Measurements from ENCODE around the gene BMP3. TPM values are rescaled to one million over a fixed set of nuclear protein-coding genes. Genes with fewer than 3 reads are reported as not detected.
A peak's percentile ranks its signal among the peaks of the same experiment; 100 is the strongest.

BMP3 gene
- total RNA-seq, 1 donor from 2014 or later = 0.08 TPM

- peak; percentile 58 for DNase-seq (ENCODE audit: low read depth)
These were observed 9.6 kb downstream of the BMP3 start for GRCh38 chr4:81040012-81040659.

DNA sequence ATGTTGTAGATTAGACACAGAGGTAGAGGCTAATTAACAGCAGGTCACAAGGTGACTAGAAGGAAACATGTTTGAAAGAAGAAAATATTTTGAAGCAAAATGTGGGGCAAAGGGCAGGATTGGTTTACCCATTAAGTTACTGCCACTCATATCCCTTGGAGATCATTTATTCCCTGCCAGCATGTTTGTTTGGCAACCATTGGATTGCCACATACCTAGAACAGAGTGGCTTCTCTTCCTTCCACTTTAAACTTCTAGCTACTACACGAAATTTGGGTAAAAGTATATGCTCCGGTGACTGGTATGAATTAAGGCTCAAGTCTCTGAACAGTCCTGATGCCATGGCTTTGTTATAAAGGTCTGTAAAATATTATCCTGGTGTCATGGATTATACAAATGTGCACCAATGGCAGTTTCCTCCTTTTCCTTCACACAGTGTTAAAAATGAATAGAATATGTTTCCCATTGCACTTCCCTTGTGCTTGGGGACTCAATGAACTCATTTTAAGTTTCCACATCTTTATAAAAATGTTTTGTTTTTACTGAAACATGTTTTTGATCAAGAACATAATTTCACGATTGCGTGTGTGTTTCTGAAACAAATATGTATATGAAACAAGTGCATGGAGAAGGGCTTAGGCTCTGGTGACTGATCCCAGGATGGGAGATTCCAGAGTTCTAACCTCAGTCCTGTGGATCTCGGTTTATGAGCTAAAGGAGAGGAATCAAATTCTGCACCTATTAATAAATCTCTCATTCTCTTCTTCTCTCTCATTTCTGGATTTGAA is 12.3 kb downstream of the BMP3 start:
- no peak for DNase-seq (ENCODE audit: low read depth)

- no peak for DNase-seq (ENCODE audit: low read depth)
These were observed 18.8 kb downstream of the BMP3 start for GRCh38 chr4:81049330-81049729.

DNA sequence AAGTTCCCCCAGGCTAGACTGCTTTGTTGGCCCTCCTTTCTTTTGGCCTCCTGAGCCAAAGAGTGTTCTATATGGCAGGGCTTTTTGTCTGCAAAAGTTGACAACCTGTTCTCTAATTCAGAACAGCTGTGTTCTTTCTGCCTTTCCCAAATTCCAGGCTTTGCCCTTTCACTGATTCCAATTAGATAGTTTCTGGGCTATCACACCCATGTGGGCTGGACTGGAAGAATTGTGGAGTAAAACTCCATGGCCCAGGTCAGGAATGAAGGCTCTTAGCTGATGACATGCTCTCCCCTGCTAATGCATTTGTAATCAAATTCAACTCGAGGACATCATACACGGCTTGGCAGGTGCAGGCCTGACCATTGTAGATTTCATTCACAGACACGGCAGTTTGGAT is 19.4 kb downstream of the BMP3 start:
- DNase-seq (ENCODE audit: low read depth) = no peak

DNA sequence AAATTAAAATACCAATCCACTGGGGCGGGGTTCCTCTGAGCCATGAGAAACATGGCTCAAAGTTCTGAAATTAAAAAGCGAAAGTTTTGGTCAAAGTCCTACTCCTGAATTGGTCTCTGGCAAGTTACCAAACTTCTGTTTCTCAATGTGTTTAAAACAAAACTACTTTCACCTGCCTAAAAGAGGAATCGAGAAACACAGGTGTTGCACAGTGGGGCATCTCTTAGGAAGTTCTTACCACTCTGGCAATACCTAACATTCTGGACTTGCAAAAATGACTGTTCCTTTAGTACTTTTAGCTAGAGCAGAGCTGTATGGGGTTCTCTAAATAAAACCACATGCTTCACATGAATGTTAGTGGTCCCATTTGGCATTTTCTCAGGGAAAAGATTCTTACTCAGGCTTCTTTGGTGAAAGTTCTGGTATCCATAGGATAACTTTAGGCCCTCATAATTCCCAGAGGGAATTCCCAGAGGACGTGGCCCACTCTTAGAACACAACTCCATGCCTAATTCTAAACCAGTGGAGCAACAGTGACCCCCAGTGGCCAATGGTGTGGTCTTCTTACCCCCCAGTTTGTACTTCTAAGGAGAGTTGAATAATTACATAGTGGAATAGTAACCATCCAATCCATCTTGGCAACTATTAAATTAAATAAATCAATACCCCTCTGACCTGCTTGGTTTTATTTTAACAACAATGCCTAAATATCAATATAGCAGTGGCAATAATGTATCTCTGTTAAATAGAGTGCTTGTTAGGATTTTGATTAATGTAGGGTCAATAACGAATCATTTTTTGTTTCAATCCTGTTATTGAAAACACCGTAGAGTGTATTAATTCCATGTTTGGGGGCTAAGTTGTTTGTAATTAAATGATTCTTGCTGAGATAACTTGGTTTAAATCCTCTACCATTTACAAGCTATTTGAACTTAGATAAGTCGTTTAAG is 21.9 kb downstream of the BMP3 start:
- DNase-seq (ENCODE audit: low read depth) = peak; percentile 80

GRCh38 chr4:81058621-81059020 is 28.1 kb downstream of the BMP3 start:
- no peak for DNase-seq (ENCODE audit: low read depth)

DNA sequence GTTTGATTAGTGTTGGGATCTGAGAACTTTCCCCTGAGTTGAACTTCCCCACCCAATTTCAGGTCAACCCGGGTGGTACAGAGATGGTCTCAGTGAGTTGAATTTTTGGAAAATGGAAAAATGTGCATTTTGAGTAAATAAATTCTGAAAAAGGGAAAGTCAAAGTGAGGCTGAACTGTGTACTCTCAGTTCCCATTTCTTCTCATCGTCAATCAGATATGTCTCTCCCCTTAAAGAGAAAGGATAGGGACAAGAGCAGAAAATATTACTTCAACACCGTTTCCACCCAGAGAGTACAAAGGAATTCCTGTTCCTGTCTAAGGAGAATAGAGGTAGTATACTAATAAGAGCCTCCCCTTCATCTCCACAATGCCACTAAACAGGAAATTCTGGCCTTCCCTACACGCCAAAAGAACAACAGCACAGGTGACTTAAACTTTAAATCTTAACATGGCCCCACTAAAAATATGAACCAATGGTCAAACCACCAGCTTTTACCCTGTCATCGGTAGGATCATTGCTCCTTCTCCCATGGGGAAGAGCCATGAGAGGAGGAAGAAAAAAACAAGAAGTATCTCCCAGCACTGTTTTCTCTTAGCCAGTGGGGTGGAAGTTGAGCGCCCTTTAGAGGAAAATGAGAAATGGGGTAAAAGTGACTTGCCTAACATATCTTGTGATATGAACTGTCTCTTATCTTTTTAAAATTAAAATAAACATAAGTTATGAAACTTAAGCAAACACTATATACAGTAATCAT is 30.3 kb downstream of the BMP3 start:
- no peak for DNase-seq (ENCODE audit: low read depth)

DNA sequence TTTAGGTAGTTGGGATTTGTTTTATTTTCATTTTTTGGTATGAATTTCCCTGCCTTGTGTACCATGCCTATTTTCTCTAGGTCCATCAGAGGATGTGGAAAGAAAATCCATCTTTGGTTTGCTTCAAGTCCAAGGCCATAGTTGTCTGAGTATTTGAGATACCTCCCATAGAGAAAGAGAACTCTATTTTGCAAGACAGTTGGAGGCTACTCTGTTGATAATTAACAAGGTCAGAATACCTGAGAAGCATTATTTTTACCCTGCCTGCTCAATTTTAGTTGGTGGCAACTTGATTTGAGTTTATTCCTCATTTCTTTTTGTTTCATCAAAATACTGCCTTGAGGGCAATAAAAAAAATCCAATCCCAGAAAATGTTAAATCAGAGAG is 30.8 kb downstream of the BMP3 start:
- no peak for DNase-seq (ENCODE audit: low read depth)

DNA sequence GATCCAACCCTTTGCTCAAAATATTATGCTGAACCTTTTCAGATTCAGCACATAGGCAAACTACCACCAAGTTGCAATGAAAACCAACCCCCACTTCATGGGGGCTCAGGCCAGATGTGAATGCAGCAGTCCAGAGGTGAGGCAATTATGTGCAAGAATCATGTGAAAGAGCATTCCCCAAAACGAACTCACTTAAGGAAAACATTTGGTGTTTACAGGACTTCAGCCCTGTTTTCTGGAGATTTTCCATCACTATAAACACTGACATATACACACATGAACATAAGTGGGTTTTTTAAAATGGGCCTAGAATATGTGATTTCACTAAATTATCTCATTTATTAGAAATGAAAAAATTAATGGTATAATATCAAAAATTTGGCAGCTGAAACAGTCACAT is 31.5 kb downstream of the BMP3 start:
- no peak for DNase-seq (ENCODE audit: low read depth)

DNA sequence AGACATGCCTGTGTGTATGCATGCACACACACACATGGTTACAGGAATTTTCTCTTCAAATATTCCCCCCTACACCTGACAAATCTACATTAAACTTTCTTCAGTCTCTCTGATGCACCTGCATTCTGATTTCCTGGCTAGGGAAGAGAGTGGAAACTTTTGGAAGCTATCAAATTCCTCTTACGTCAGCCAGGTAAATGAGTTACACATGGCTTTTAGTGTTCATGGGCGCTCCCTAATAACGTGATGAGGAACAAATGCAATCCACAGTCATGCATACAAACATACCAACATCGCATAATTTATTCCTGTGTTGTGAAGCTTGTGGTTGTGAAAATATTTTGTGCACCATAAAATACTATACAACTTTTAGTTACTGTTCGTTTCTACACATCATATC is 34.9 kb downstream of the BMP3 start:
- DNase-seq (ENCODE audit: low read depth) = no peak

DNA sequence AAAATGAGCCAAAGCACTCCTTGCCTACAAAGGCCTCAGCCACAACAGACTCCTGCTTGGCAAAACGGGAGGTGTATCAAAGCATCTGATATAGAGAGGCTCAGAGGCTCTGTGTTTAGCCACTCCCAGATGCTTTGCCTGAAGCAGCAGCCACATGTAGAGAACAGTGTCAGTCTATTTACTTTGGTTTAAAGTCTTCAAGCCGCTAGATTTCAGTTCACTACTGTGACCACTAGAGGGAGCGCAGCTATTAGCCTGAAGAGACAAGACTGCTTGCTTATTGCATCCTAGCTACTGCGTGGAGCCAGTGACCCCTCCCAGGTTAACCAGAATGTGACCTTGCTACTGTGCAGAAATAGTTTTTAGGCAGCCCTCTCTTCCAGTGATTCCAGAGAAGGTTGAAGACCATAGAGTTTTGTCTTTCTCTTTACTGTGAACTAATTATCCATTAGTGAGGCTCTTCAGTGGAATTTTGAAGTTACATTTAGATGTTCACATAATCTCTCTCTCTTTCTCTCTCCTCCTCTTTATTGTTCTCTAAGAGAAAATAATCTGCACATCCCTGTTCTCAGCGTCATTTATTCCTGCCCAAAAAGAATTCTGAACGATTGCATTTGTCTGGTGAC is 39.3 kb downstream of the BMP3 start:
- peak; percentile 91 for DNase-seq (ENCODE audit: low read depth)

GRCh38 chr4:81071013-81071412 is 40.5 kb downstream of the BMP3 start:
- DNase-seq (ENCODE audit: low read depth) = no peak

GRCh38 chr4:81081156-81081555 is 50.6 kb downstream of the BMP3 start:
- DNase-seq (ENCODE audit: low read depth) = no peak

DNA sequence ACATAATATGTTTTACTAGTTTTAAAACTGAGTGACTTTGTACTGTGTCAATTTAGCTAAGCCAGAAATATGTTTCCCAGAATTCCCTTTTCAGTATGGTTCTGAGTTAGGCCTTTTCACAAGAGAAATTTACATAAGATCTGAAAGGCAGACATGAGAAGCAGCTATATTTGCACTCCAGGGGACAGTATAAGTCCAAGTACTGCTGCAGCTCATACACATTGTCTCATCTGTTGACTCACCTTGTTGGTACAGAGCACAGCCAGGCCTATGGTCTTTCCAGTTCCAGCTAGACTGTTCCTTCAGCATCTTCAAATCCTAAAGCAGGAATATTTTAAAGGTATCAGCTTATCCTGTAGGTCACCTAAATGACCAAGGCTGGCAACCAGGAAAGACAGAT is 53.5 kb downstream of the BMP3 start:
- DNase-seq (ENCODE audit: low read depth) = no peak

DNA sequence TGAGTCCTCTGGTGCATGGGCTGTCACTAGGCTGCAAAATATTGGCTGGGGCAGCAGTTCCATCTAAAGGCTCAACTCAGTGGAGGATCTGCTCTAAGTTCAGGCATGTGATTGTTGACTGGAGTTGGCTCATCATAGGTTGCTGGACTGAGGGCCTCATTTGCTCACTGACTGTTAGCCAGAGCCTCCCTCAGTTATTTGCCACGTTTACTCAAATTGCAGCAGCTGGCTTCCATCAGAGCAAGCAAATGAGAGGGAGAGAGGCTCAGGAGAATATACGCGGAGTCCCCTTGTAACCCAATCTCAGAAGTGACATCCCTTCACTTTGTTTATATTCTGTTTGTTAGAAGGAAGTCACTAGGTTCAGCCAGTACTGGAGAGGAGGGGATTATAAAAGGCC is 54.1 kb downstream of the BMP3 start:
- DNase-seq (ENCODE audit: low read depth) = peak; percentile 13

- DNase-seq (ENCODE audit: low read depth) = no peak
These were observed 54.8 kb downstream of the BMP3 start for GRCh38 chr4:81085291-81085690.

GRCh38 chr4:81085979-81086378 is 55.5 kb downstream of the BMP3 start:
- DNase-seq (ENCODE audit: low read depth) = no peak

- no peak for DNase-seq (ENCODE audit: low read depth)
These were observed 63.4 kb downstream of the BMP3 start for GRCh38 chr4:81093720-81094401.

- no peak for DNase-seq (ENCODE audit: low read depth)
These were observed 64.9 kb downstream of the BMP3 start for GRCh38 chr4:81095389-81095788.

DNA sequence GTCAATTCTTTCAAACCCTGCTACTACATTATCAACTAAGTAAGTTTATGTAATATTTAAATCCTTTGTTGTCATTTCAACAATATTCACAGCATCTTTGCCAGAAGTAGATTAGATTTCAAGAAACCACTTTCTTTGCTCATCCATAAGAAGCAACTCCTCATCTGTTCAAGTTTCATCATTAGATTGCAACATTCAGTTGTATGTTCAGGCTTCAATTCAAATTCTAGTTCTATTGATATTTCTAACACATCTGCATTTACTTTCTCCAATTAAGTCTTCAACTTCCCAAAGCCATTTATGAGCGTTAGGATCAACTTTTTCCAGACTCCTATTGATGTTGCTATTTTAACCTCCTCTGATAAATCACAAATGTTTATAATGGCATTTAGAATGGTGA is 66.1 kb downstream of the BMP3 start:
- DNase-seq (ENCODE audit: low read depth) = no peak

Data from myocyte (in vitro differentiated cells).